HepG2 (cell line): ENCODE results near the gene DCAKD. TPM values are rescaled to one million over a fixed set of nuclear protein-coding genes. Genes with fewer than 3 reads are reported as not detected.
A peak's percentile ranks its signal among the peaks of the same experiment; 100 is the strongest.

Source experiments
- ATAC-seq: fragments of 200-7000 bp; cut with Tn5 transposase; 3 replicates; pipeline ENCODE4 v1.9.1; 2020; ENCODE audit warnings: mild to moderate bottlenecking, moderate library complexity
- Bru-seq: library from RNA; stranded (reverse); fragments of 400-500 nt; gene quantifications from one replicate; lab custom pipeline; 2021; lab: Mats Ljungman, UMichigan
- BruChase-seq, 2 experiments: library from RNA; stranded (reverse); fragments of 400-500 nt; gene quantifications; one replicate each; lab custom pipeline; 2021; lab: Mats Ljungman, UMichigan
- BruUV-seq: library from RNA; stranded (reverse); fragments of 400-500 nt; replicated peaks from 2 replicates; lab custom pipeline; 2021; lab: Mats Ljungman, UMichigan
- CTCF ChIA-PET: fragments of 300-600 bp; formaldehyde crosslinking; extraction: SDS; loops from one replicate; lab custom pipeline; 2021; ENCODE audit warnings: low total read pairs, inconsistent platforms, low intra/inter-chr PET ratio; lab: Yijun Ruan, JAX
- POLR2A ChIA-PET: fragments of 350-600 bp; sonication (Branson Sonifier 250); formaldehyde crosslinking; loops from one replicate; lab custom pipeline; 2020; ENCODE audit warnings: antibody characterized with exemption, inconsistent platforms; lab: Yijun Ruan, JAX
- DNase-seq: peaks from one replicate; pipeline ENCODE4 v3.0.0-alpha.2; 2015; ENCODE audit warnings: low spot score
- FAIRE-seq: peaks from 3 replicates; lab custom pipeline; 2011; peaks lifted over from hg19 to GRCh38; lab: Jason Lieb, UNC
- H2AFZ ChIP-seq: one replicate; pipeline ENCODE4 v1.6.1; 2011; ENCODE audit warnings: low read length, inconsistent platforms
- H3K27ac ChIP-seq: fragments of 300-600 bp; 3 replicates; pipeline ENCODE4 v1.8.0; 2011; ENCODE audit warnings: mixed run types, mild to moderate bottlenecking, mixed read lengths, low read length, inconsistent platforms; ENCODE audit not compliant: insufficient read depth; ENCODE audit errors: extremely low read length
- H3K27me3 ChIP-seq, 2 experiments: fragments of 200-600 bp in 1 of 2; 2 replicates in 1 of 2; 3 replicates in 1 of 2; pipeline versions ENCODE4 v1.6.0 to v1.8.0; 2011; ENCODE audit warnings: low read length in 2 of 2, mild to moderate bottlenecking in 2 of 2, moderate library complexity in 2 of 2, inconsistent platforms in 1 of 2; ENCODE audit not compliant: insufficient read depth in 2 of 2, control insufficient read depth in 1 of 2
- H3K36me3 ChIP-seq, 2 experiments: fragments of 200-600 bp in 1 of 2; replicated peaks in 1 of 2; 2 replicates in 1 of 2; 3 replicates in 1 of 2; pipeline versions ENCODE4 v1.5.1 to v1.8.0; 2011; ENCODE audit warnings: low read length in 2 of 2, inconsistent platforms in 1 of 2; ENCODE audit not compliant: insufficient read depth in 2 of 2, control insufficient read depth in 1 of 2
- H3K4me1 ChIP-seq: 2 replicates; pipeline ENCODE4 v1.5.1; 2012; ENCODE audit warnings: low read length, inconsistent platforms; ENCODE audit not compliant: insufficient read depth
- H3K4me2 ChIP-seq: 2 replicates; pipeline ENCODE4 v1.6.0; 2011; ENCODE audit warnings: low read depth, low read length, inconsistent platforms
- H3K4me3 ChIP-seq, 3 experiments: fragments of 200-600 bp in 1 of 3; sonication (generic), shearing (Covaris generic) in 1 of 3; replicated peaks in 1 of 3; 2 replicates each; pipeline ENCODE4 v1.5.1; 2011 to 2016; ENCODE audit warnings: low read length in 3 of 3, inconsistent platforms in 2 of 3, low read depth in 2 of 3, mild to moderate bottlenecking in 2 of 3, control low read depth in 1 of 3, mixed read lengths in 1 of 3; ENCODE audit not compliant: insufficient read depth in 1 of 3
- H3K79me2 ChIP-seq: one replicate; pipeline ENCODE4 v1.6.1; 2011; ENCODE audit warnings: low read length, inconsistent platforms; ENCODE audit not compliant: insufficient read depth
- H3K9ac ChIP-seq: 2 replicates; pipeline ENCODE4 v1.6.0; 2011; ENCODE audit warnings: mild to moderate bottlenecking, low read depth, low read length, inconsistent platforms; ENCODE audit not compliant: insufficient read depth
- H3K9me3 ChIP-seq: 2 replicates; pipeline ENCODE4 v1.5.1; 2012; ENCODE audit warnings: mild to moderate bottlenecking, low read length
- H4K20me1 ChIP-seq: 2 replicates; pipeline ENCODE4 v1.6.0; 2011; ENCODE audit warnings: inconsistent platforms, mild to moderate bottlenecking, low read length, moderate library complexity; ENCODE audit not compliant: insufficient read depth
- PRPF4 ChIP-seq: fragments of 200-400 bp; formaldehyde crosslinking; IDR thresholded peaks from 2 replicates; pipeline ENCODE4 v1.6.1; 2016; ENCODE audit warnings: low read length, low read depth; ENCODE audit not compliant: poor library complexity, severe bottlenecking
- TERF1 ChIP-seq: sonication (generic); formaldehyde crosslinking; IDR thresholded peaks from 2 replicates; pipeline ENCODE4 v1.8.0; 2022; ENCODE audit warnings: mild to moderate bottlenecking, missing genetic modification reagents, moderate library complexity
- ZFP36 ChIP-seq: fragments of 150-350 bp; IDR thresholded peaks from 2 replicates; pipeline ENCODE4 v1.6.1; 2018; ENCODE audit warnings: borderline replicate concordance, low read length, low read depth; ENCODE audit not compliant: partially characterized antibody
- ZNF138 ChIP-seq: sonication (generic); formaldehyde crosslinking; IDR thresholded peaks from 2 replicates; pipeline ENCODE4 v1.5.0; 2020; ENCODE audit warnings: mild to moderate bottlenecking, low read depth, missing genetic modification reagents
- ZNF253 ChIP-seq: sonication (generic); formaldehyde crosslinking; IDR thresholded peaks from 2 replicates; pipeline ENCODE4 v1.8.0; 2022; ENCODE audit warnings: mild to moderate bottlenecking, missing genetic modification reagents, borderline replicate concordance
- WGBS: methylation state at CpG from one replicate; pipeline ENCODE4 v1.1.6; 2017; ENCODE audit warnings: low lambda C conversion rate; 5-methylcytosine and 5-hydroxymethylcytosine counted together
- in situ Hi-C: cut with HindIII; loops from 2 replicates; pipeline ENCODE4 v1.10.0; 2017; ENCODE audit warnings: low pct_unique_long_range_greater_than_20kb; ENCODE audit not compliant: extremely low pct_ligation_motif_present
- intact Hi-C: fragments of 100-400 bp; cut with micrococcal nuclease; formaldehyde crosslinking; loops from one replicate; pipeline ENCODE4 v1.10.0; 2022; ENCODE audit not compliant: unreplicated experiment
- long read RNA-seq, 2 experiments: library from RNA in 1 of 2; library from polyadenylated mRNA in 1 of 2; stranded (forward) in 1 of 2; unstranded in 1 of 2; transcript quantifications; one replicate each; pipeline ENCODE4 v2.0.0, GENCODE V29; 2019 to 2022
- polyA minus RNA-seq, 3 experiments: library from RNA; depleted of rRNA, polyadenylated mRNA; stranded (reverse); fragments of >200 nt; gene quantifications; 2 replicates each; pipeline ENCODE4 v1.2.3, GENCODE V29; 2011; ENCODE audit warnings: low replicate concordance in 1 of 3
- polyA plus RNA-seq, 8 experiments: library from polyadenylated mRNA; depleted of rRNA in 3 of 8; stranded (reverse) in 7 of 8; unstranded in 1 of 8; fragments of >200 nt; fragmentation: Illumina TruSeq in 4 of 8; extraction: Trizol in 4 of 8; gene quantifications; 2 replicates each; pipeline versions ENCODE4 v1.2.1 to v1.2.3, GENCODE V29; 2011 to 2016; ENCODE audit warnings: low read depth in 4 of 8, missing spikeins in 1 of 8, mixed read lengths in 1 of 8; ENCODE audit not compliant: insufficient read depth in 1 of 8
- total RNA-seq, 5 experiments: library from RNA; depleted of rRNA; stranded (reverse); fragments of >200 nt; fragmentation: Illumina TruSeq; extraction: Trizol; gene quantifications; 2 replicates each; pipeline ENCODE4 v1.2.3, GENCODE V29; 2016; ENCODE audit warnings: low read depth in 1 of 5

The DCAKD gene, protein sequence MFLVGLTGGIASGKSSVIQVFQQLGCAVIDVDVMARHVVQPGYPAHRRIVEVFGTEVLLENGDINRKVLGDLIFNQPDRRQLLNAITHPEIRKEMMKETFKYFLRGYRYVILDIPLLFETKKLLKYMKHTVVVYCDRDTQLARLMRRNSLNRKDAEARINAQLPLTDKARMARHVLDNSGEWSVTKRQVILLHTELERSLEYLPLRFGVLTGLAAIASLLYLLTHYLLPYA
- total RNA-seq (2016; rRNA removed; fragmentation: Illumina TruSeq; extraction: Trizol) (29.2 and 31.1 TPM in 2 replicates), polyA plus RNA-seq (2011; rRNA removed) (25.9 and 30.2 TPM in 2 replicates), polyA minus RNA-seq (2011; rRNA and poly(A)+ RNA removed; ENCODE audit: low replicate concordance) (34.7 and 107 TPM in 2 replicates), Bru-seq, nascent RNA (percentile 65 among the genes with signal in this experiment), BruChase-seq, experiment 1, labeled RNA remaining after a 6-hour chase (percentile 55 among the genes with signal in this experiment), BruChase-seq, experiment 2, labeled RNA remaining after a 2-hour chase (percentile 59 among the genes with signal in this experiment)
- 17.8 and 18.9 TPM in 2 replicates for total RNA-seq (2016; cell fraction: cytosol; rRNA removed; fragmentation: Illumina TruSeq; extraction: Trizol; ENCODE audit: low read depth)
- 29.3 and 30.4 TPM in 2 replicates for total RNA-seq (2016; cell fraction: insoluble cytoplasmic fraction; rRNA removed; fragmentation: Illumina TruSeq; extraction: Trizol)
- total RNA-seq (2016; cell fraction: membrane; rRNA removed; fragmentation: Illumina TruSeq; extraction: Trizol) = 31.0 and 36.7 TPM in 2 replicates
- total RNA-seq (2016; cell fraction: nucleus; rRNA removed; fragmentation: Illumina TruSeq; extraction: Trizol) = 13.3 and 14.3 TPM in 2 replicates
- 27.0 and 35.9 TPM in 2 replicates for polyA plus RNA-seq (2011; cell fraction: cytosol; rRNA removed)
- 35.9 and 42.1 TPM in 2 replicates for polyA plus RNA-seq (2011; cell fraction: nucleus; rRNA removed)
- 21.9 and 25.6 TPM in 2 replicates for polyA plus RNA-seq (2012)
- 14.2 and 18.1 TPM in 2 replicates for polyA plus RNA-seq (2016; cell fraction: cytosol; fragmentation: Illumina TruSeq; extraction: Trizol; ENCODE audit: low read depth)
- polyA plus RNA-seq (2016; cell fraction: insoluble cytoplasmic fraction; fragmentation: Illumina TruSeq; extraction: Trizol; ENCODE audit: low read depth) = 30.0 and 35.6 TPM in 2 replicates
- 26.8 and 28.1 TPM in 2 replicates for polyA plus RNA-seq (2016; cell fraction: membrane; fragmentation: Illumina TruSeq; extraction: Trizol; ENCODE audit: low read depth)
- polyA plus RNA-seq (2016; cell fraction: nucleus; fragmentation: Illumina TruSeq; extraction: Trizol; ENCODE audit: insufficient read depth, low read depth) = 28.5 and 31.2 TPM in 2 replicates
- 36.1 and 39.1 TPM in 2 replicates for polyA minus RNA-seq (2011; cell fraction: cytosol; rRNA and poly(A)+ RNA removed)
- polyA minus RNA-seq (2011; cell fraction: nucleus; rRNA and poly(A)+ RNA removed) = 14.9 and 19.5 TPM in 2 replicates
- long read RNA-seq, experiment 1, transcript DCAKD-205 (5 exons, 990 nt) = minor isoform, 9 of 36 reads
- long read RNA-seq, experiment 1, transcript DCAKD-208 (5 exons, 2,054 nt) = minor isoform, 6 of 36 reads
- long read RNA-seq, experiment 1, transcript DCAKD-202 (5 exons, 2,030 nt) = major isoform, 13 of 36 reads
- long read RNA-seq, experiment 1, partial matches to known transcripts = 5 of 36 reads
- long read RNA-seq, experiment 1, other reads (novel, unspliced or antisense) = 1 of 36 reads
- long read RNA-seq, experiment 2, transcript DCAKD-202 (5 exons, 2,030 nt) = major isoform, 7 of 28 reads
- long read RNA-seq, experiment 2, partial matches to known transcripts = 0 of 28 reads
- long read RNA-seq, experiment 2, other reads (novel, unspliced or antisense) = 19 of 28 reads

- H3K9me3 ChIP-seq = no peaks in the 10 kb centered on the region
- peaks cover 59% of the 10 kb centered on the region for H3K4me1 ChIP-seq
- CTCF ChIA-PET = no interaction called here
- in situ Hi-C loops (no loop called here), intact Hi-C loops (loop anchor here (5.0 kb wide), 1 partner anchor 376 kb away; no protein-coding TSS in a partner anchor)
- no peaks in the 10 kb centered on the region; a peak in 1 of 5 replicates for H3K27me3 ChIP-seq
- WGBS = under 1% methylated on average over 33 of the region's 56 CpGs
- peak within 1 kb of the TSS; percentile 94 for H3K27ac ChIP-seq
- peak within 1 kb of the TSS; percentile 98 for H3K9ac ChIP-seq
- H3K4me3 ChIP-seq = peak within 1 kb of the TSS; percentile 81 to 89 (median 84)
- BruUV-seq = TSS peak; percentile 76
- peak within 1 kb of the TSS; percentile 22 for H2AFZ ChIP-seq
- DNase-seq (peak; percentile 92), ATAC-seq (peak; percentile 99), FAIRE-seq (peak; percentile 26)
- POLR2A ChIA-PET = interaction anchor here (0.8 to 4.2 kb wide), 12 partner anchors 9 to 152 kb away, joined by 3 to 74 read pairs (median 5); partner anchors contain the start of genes EFTUD2, HEXIM1, HEXIM2 and NMT1
- no peaks in the 10 kb centered on the region for H4K20me1 ChIP-seq
- H3K4me2 ChIP-seq = peak within 1 kb of the TSS; percentile 98
- H3K79me2 ChIP-seq = peaks cover 37% of the 10 kb centered on the region
- H3K36me3 ChIP-seq = no peaks in the 10 kb centered on the region
- TF ChIP-seq ZNF253 (CRISPR knock-in tag) (peak; percentile 87; the same call in 1 of the 2 replicates), ZFP36 (no peak), TERF1 (CRISPR knock-in tag) (no peak), ZNF138 (CRISPR knock-in tag) (no peak), PRPF4 (no peak)
Measured at GRCh38 chr17:45051060-45051719, at the start of gene DCAKD. TSS of gene DCAKD (minus strand) at chr17:45051632. CDS start at chr17:45034885, 16,747 bp downstream.
